Right lobe of liver (tissue), 4 donors: ENCODE data around the gene CEP70.

Experiments
- POLR2A ChIP-seq: fragments of 450-650 bp; IDR thresholded peaks from one replicate; pipeline ENCODE4 v1.6.1; 2017; ENCODE audit warnings: antibody characterized with exemption, mild to moderate bottlenecking
- TF ChIP-seq, protein P1 (sequence below), 4 donors: fragments of 200-600 bp in 3 of 4; fragments of 450-650 bp in 1 of 4; IDR thresholded peaks; one replicate each; pipeline versions ENCODE4 v1.5.1 to v1.8.0; 2016 to 2022; ENCODE audit warnings: antibody characterized with exemption in 4 of 4, mild to moderate bottlenecking in 2 of 4
- donor health status: DM: no; HTN: no; CAD: no.
- donor health status: DM: no; HTN: no; CAD: no.
- donor health status: DM: no; HTN: yes; CAD: no.

DNA sequence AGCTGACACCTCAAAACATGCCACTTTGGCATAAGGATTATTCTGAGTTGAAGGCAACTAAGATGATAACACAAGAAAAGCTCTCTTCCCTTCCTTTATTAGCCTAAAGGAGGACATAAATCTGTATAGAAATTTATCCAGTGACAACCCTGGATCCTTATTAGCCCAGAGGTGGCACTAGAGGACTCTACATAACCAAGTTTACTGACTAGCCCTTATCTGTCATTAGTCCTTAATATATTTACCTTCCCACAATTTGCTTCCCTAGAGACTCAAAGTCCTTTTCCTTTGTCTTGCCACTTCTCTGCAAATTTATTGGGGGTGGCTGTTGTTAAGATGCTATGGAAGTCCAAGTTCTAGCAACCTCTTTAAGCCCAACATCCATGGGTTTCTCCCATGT, 26.7 kb downstream of the CEP70 start:
- TF ChIP-seq, protein P1, sequence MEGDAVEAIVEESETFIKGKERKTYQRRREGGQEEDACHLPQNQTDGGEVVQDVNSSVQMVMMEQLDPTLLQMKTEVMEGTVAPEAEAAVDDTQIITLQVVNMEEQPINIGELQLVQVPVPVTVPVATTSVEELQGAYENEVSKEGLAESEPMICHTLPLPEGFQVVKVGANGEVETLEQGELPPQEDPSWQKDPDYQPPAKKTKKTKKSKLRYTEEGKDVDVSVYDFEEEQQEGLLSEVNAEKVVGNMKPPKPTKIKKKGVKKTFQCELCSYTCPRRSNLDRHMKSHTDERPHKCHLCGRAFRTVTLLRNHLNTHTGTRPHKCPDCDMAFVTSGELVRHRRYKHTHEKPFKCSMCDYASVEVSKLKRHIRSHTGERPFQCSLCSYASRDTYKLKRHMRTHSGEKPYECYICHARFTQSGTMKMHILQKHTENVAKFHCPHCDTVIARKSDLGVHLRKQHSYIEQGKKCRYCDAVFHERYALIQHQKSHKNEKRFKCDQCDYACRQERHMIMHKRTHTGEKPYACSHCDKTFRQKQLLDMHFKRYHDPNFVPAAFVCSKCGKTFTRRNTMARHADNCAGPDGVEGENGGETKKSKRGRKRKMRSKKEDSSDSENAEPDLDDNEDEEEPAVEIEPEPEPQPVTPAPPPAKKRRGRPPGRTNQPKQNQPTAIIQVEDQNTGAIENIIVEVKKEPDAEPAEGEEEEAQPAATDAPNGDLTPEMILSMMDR (IDR thresholded peaks at IDR 0.05): peak in 2 of 4 donors; percentile 30 to 35
- TF ChIP-seq POLR2A: no peak
